ENCODE data around the gene TEX101.
"Not testable (repeated sequence)": the region's sequence is repeated elsewhere in the genome, so short reads cannot be mapped to it uniquely, and the experiment has no call there.

Gene TEX101, protein sequence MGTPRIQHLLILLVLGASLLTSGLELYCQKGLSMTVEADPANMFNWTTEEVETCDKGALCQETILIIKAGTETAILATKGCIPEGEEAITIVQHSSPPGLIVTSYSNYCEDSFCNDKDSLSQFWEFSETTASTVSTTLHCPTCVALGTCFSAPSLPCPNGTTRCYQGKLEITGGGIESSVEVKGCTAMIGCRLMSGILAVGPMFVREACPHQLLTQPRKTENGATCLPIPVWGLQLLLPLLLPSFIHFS

DNA sequence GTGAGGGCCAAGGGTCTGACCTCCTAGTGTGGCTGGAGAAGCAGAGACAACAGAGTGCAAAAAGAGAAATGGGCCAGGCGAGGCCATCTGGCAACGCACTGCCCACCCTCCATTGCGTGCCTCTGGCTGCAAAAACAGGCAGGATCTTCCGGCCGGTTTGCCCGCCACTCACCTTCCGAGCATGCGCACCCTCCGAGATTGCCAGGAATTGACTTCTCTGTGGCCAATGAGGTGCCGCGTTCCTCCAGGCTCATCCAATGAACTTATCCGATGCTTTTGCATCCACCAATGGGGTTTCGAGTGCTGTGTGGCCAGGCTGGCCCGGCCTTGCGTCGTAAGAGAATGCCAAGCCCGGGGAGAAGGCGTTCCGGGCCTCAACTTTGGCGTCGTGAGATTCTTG lies at the start of gene TEX101:
Gene TEX101 (plus strand): TSS at position 337 of the 400 bp plus-strand sequence. CDS start 1,030 bp downstream, outside the sequence.
- DNase-seq: no peak

DNA sequence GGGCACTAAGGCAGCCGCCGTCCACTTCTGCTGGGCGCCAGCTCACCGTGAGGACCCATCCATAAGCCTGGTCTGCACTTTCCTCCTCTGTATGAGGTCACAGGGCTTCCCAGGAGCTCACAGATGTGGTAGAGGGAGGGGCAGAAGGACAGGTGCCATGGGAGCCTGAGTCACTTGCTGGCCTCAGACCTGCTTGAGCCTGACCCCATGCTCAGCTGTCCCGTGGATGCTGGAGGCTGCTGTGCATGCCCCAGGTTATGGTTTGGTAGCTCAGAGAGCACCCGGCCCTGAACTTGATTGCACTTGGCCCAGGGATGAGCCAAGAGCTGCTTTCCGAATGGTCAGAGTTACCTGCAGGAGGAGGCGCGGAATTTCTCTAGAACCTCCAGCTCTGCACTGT lies 49.0 kb upstream of the TEX101 start:
- DNase-seq: not testable (repeated sequence)

DNA sequence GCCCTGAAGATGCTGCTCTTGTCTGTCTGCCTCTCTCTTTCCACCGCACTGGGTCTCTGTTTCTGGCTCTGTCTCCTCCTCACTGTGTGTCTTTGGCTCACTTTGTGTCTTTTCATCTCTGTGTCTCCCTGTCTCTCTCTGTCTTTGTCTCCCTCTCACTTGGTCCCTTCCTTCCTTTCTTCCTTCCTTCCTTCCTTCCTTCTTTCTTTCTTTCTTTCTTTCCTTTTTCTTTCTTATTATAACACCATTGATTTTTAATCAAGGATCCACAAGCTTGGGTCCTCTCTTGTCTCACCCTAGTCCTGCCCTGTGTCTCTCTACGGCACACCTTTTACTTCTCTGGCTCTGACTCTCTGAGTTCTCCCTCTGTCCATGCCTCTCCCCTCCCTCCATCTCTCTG lies 46.9 kb upstream of the TEX101 start:
- DNase-seq: no peak

DNA sequence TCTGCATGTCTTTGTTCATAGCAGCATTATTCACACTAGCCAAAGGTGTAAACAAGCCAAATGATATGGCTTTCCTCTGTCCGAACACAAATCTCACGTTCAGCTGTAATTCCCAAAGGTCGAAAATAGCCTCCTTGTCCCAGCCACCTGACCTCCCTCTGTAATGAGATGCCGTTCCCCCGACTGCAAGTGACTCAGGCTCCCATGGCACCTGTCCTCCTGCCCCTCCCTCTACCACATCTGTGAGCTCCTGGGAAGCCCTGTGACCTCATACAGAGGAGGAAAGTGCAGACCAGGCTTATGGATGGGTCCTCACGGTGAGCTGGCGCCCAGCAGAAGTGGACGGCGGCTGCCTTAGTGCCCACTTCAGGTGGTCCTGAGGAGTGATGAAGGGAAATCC lies 45.8 kb upstream of the TEX101 start:
- peak; percentile 80 for DNase-seq

DNA sequence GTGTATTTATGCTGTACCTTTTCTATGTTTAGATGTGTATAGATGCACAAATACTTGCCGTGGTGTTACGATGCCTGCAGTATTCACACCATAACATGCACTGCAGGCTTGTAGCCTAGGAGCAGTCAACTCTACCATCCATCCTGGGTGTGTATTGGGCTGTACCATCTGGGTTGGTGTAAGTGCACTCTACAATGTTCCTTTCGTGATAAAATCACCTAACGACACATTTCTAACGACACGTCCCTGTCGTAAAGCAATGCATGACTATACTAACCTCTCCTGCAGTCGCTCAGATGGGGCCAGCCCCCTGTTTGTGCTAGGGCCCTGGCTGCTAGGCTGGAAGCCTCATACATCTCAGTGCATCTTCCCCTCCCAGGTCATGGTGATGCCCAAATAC lies 42.8 kb upstream of the TEX101 start:
- DNase-seq: no peak

DNA sequence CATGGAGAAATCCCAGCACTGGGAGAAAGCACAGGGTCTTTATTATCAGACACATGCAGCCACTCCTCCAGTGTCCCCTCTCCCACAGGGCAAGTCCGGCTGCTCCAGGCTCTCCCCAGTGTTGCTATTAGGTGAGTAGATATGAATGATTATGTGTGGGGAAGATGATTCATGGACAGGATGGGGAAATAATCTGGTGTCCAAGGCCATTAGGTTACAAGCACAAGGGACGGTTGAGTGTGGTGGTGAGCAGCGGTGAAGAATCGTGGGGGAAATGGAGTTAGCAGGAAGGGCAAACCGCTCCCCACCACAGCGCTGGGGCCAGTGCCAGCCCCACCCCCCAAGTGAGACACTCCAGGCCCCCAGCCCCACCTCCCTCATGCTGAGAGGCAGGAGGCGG lies 42.2 kb upstream of the TEX101 start:
- no peak for DNase-seq

DNA sequence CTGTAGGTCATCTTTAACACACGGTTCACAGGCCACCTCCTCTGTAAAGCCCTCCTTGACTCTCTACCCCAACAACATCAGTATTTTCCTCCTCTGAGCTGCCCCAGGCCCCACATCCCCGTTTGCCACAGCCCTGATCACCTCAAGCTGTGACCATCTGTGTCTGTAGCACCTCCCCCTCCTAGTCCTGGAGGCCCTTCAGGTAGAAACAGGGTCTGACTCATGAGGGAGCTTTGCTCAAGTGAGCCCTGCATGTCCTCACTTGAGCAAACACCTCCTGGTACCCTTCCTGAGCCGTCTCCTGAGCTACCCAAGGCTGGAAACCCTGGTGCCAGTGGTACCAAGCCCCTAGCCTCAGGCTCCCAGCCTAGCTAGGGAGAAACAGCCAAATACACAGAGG lies 37.1 kb upstream of the TEX101 start:
- not testable (repeated sequence) for DNase-seq

DNA sequence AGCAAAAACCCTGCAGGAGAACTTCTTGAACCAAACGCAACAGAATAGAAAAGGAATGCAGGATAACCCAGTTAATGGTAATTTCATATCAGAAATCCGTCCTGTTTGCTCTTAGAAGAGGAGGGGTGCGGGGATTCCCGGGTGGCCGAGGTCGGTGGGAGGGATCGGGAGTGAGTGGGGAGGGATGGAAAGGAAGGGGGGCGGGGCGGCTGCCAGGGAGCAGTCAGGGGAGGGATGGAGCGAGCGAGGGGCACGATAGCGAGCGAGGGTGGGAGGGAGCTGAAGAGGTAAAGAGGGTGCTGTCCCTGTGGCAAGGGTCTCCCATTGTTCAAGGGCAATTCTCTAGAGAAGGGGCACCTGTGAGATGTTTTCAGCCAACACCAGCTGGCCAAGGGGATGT lies 34.7 kb upstream of the TEX101 start:
- no peak for DNase-seq

DNA sequence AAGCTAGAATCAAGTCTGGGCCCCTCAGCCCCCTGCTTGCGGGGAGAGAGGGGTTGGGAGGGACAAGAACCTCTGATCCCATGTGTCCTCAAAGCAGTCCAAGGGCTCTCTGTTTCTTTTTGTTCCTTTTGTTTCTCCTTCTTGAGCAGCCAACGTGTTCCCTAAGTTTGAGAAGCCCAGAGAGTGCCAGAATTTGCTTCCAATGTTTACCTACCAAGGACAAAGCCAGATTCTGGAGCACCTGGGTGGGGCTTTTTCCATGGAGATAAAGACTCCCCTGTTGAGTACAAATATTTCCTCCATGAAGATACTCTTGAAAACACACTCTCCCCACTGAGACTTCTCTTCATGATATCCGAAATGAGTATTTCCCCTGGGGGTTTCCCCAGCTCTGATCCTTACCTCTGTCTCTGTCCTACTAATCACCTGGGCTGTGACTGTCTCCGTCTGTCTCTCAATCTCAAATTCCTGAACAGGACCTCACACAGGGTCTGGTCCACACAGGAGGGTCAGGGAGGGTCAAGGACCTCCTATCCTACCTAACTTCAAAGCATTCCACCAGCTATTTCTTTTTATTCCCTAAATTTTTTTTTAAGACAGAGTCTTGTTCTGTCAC lies 33.8 kb upstream of the TEX101 start:
- no peak for DNase-seq

DNA sequence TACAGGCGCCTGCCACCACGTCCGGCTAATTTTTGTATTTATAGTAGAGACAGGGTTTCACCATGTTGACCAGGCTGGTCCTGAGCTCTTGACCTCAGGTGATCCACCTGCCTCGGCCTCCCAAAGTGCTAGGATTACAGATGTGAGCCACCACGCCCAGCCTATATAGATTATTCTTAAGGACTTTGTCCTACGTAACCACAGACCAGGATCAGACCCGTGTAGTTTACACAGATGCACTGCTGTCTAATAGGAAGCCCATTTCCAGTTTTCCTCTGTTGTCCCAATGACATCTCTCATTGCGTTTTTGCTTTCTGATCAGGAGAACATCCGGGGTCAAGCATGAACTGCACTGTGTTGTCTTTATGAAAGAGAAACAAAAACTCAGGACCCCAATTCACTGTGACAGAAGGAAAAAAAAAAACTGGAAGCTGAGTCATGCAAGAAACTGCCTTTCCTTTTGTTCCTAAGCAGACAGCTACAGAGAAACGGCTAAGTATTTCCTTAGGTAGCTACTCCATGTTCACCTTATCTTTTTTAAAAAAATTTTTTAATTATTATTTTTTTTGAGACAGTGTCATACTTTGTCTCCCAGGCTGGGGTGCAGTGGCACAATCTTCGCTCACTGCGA lies 32.0 kb upstream of the TEX101 start:
- peak; percentile 58 for DNase-seq

DNA sequence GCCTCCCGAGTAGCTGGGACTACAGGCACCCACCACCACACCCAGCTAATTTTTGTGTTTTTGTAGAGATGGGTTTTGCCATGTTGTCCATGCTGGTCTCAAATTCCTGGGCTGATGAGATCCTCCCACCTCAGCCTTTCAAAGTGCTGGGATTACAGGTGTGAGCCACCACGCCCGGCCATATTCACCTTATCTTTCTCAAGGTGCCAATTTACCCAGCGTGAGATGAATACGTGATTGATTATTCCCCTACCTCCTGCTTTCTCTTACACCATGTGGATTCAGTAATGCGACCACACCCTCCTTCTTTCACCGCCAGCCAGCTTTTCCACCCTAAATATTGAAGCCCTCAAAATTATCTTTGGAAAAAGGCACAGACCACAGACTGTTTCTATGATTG lies 31.4 kb upstream of the TEX101 start:
- DNase-seq: not testable (repeated sequence)

DNA sequence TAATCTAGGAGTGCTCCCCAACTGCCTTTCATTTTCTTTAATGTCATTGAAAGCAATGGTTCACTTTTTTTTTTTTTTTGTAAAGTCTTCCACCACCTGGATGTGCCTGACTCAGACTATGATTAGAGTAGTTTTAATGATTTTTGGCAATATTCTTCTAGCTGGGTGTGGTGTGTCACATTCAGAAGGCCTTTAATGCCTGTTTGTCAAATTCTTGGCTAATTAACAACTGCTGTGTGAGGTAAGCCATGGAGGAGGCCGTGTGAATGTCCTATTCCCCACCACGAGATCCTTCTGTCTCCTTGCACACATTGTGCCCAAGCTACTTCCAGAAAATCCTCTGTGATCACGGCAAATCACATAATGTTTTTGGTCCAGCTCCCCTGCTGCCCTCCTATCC lies 30.9 kb upstream of the TEX101 start:
- not testable (repeated sequence) for DNase-seq

DNA sequence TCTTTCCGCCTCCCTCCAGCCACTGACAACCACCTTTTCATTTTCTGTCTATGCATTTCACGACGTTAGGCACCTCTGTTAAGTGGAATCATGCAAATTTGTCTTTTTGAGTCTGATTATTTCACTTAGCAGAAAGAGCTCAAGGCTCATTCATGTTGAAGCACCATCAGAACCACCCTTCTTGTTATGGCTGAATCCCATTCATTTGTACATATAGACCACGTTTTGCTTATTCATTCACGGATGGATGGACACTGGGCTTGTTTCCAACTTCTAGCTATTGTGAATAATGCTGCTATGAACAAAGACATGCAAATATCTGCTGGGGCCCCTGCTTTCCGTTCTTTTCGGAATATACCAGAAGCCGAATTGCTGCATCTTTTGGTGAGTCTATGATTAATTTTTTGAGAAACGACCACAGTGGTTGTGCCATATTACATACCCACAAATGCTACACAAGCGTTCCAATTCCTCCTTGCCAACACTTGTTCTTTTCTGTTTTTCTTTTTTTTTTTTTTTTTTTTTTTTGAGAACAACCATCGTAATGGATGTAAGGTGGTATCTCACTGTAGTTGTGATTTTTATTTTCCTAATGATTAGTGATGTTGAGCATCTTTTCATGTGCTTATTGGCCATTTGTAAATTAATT lies 23.7 kb upstream of the TEX101 start:
- DNase-seq: peak; percentile 89

DNA sequence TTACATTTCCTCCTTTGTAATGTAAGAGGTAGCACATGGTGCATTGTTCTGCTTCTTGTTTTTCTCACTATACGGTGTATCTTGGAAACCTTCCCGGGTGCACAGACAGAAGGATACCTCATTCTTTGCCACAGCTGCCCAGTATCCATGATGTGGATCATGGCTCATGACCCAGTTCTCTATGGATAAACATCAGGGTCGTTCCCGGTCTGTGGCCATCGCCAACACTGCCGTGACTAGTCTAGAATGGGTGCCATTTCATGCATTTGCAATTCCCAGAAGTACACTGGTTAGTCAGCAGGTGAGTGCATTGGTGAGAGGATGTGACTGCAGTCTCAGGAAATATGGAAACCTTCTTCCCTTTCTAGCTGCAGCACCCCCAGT lies 23.1 kb upstream of the TEX101 start:
- peak; percentile 49 for DNase-seq

DNA sequence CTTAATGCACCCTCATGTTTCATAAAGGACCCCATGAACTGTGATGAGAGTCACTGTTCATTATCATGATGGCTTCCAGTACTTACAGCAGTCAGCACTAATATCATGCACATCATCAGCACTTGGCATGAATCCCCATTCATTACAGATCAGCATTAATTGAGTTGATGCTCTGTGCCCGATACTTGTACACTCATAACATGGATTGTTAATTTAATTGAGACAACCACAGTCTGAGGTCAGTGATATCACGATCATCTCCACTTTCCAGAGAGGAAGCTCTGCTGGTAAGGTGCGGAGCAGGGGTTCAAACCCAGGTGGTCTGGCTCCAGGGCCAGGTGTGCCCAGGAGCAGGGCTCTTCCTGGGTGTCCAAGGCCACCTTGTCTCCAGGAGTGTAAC lies 21.2 kb upstream of the TEX101 start:
- DNase-seq: not testable (repeated sequence)

DNA sequence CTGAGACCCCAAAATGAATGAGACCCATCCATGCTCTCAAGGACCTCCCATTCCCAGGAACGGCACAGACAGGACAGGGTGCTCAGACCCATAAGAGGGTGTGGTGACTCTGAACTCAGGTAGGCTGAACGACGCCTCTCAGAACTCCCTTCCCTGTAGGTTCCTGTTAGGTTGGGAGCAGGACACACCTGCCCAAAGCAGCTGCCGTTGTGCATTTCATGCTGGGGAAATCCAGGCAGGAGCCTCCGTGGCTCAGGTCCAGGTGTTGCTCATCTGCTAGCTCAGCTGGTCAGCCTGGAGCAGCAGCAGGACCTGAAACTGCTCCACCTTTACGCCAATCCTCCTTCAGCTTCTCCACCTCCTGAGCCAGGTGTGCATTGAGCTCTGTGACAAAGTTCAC lies 19.1 kb upstream of the TEX101 start:
- peak; percentile 83 for DNase-seq

DNA sequence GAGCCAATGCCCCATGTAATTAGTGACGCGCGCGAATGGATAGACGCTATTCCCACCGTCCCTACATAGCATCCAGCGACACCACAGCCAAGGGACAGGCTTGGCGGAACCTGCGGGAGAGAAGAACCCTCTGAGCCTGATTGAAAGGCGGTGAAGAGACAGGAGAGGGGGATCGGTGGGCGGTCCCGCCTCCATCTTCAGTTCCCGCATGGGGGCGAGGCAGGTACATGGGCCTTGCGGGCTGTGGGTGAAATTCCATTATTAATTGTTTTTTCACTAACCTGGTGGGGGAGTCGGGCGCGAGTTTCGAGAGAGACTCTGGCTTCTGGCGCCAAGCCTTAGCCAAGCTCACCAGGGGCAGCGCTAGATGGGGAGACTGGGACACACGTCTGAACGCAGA lies 8.4 kb upstream of the TEX101 start:
- no peak for DNase-seq

DNA sequence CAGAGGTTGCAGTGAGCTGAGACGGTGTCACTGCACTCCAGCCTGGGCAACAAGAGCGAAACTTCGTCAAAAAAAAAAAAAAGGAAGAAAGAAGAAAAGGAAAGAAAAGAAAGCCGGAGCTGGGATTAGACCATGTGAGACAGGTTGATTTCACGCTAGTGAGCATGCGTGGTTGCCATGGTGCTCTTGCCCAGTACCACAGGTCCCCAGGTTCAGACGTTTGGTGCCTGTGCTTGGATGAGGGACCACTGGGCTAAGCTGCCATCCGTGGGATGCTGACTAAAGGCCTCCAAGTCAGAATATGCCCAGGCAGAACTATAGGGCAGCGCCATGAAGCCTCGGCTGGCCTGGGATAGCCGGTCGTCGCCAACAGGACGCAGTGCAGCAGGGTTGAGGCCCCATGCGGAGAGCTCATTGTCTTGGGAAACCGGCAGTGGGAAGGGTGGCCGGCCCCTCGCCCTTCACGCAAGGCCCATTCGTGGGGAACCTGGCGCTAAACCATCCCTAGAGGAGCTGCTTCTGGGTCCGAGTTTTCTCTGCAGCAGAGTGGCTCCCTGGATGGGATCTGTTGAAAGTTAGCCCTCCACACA lies 7.2 kb upstream of the TEX101 start:
- DNase-seq: no peak

DNA sequence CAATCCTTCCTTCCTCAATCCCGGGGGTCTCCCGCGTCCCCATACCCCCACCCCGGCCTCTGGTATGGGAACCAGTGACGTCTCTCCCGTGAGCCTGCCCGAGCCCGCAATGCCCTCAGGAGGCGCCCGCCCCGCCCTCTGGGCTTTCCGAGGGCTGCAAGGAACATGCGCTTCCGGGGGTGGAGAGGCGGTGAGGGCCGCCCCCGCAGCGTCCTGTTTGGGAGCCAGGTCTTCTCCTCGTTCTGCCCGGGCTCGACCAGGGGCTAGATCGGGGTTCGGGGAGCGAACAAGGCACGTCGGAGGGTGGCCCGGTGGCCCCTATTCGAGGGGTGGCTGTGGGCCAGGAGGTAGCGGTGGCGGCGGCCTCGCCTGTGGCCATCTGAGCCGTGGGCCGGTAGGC lies 6.6 kb upstream of the TEX101 start:
- DNase-seq: no peak

DNA sequence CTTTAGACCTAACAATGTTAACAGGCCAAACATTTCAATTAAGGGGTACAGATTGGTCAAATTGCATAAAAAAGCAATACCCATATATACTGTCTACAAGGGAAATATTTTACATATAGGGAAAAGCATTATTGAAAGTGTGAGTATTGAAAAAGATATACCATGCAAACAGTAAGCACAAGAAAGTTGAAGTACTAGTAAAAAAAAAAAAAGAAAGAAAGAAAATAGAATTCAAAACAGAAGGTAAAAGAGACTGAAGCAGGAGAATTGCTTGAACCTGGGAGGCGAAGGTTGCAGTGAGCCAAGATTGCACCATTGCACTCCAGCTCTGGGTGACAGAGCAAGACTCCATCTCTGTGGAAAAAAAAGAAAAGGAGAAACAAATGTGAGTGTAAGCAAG lies 5.3 kb upstream of the TEX101 start:
- no peak for DNase-seq

DNA sequence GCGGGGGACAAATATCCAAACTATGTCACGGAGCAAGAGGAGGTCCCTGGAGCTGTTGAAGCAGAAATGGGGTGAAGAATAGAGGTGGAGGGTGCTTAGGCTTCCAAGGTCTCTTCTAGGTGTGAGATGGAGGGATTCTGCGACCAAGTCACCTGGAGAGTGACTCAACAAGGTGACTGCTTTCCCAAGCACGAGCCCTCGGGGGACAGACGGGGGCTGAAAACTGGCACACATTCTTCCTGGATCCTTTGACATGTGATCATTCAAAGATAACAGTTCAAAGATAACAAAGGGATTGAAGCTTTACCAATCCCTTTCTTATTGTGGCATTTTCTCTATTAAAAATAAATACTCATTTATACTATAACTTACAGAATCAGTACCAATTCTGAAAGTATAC lies 2.2 kb upstream of the TEX101 start:
- no peak for DNase-seq

DNA sequence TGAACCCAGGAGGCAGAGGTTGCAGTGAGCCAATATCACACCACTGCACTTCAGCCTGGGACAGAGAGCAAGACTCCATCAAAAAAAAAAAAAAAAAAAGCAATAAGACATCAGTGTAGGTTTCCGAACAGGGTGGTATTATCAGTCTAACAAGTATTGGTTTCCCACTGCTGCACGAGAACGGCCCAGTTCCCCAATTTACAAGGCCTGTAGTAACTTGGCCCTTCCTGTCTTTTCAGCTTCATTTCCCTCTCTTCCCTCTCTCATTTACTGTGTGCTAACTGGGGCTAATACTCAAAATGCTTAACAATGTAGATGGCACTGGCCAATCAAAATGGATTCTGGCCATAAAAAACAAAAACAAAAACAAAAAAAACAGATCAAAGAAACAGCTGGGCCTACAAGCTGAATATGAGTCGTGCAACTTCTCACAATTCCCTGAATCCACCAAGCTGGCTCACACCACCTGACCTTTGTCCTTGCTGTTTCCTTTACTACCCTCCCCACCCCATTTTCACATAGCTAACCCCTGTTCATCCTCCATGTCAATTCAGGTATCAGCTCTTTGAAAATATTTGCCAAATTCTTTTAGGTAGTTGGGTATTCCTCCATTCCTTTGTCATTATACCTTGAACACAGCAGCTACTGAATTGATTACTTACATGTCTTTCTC lies 2.4 kb downstream of the TEX101 start:
- DNase-seq: no peak

DNA sequence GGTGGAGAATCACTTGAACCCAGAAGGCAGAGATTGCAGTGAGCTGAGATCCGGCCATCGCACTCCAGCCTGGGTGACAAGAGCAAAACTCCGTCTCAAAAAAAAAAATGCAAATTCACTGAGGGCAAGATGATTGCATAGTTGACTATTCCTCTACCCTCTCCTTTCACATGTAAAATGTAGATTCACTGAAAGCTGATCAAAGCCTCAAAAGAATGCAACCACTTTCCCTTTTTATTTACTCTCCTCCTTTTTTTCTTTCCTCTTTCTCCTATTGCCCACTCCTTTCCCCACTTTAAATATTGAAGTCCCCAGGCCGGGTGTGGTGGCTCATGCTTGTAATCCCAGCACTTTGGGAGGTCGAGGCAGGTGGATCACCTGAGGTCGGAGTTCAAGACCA lies 6.3 kb downstream of the TEX101 start:
- no peak for DNase-seq
